H54 (cell line): ENCODE results near the gene SLC36A1.

Experiments used
- DNase-seq: peaks from one replicate; pipeline ENCODE4 v3.0.0; 2011; ENCODE audit warnings: low spot score, mixed read lengths; ENCODE audit not compliant: insufficient read length
- FAIRE-seq: peaks from 3 replicates; lab custom pipeline; 2011; peaks lifted over from hg19 to GRCh38; lab: Jason Lieb, UNC
- POLR2A ChIP-seq: IDR thresholded peaks from 2 replicates; pipeline ENCODE4 v1.6.1; 2011; ENCODE audit warnings: low read depth, mild to moderate bottlenecking, low read length

Gene SLC36A1

DNA sequence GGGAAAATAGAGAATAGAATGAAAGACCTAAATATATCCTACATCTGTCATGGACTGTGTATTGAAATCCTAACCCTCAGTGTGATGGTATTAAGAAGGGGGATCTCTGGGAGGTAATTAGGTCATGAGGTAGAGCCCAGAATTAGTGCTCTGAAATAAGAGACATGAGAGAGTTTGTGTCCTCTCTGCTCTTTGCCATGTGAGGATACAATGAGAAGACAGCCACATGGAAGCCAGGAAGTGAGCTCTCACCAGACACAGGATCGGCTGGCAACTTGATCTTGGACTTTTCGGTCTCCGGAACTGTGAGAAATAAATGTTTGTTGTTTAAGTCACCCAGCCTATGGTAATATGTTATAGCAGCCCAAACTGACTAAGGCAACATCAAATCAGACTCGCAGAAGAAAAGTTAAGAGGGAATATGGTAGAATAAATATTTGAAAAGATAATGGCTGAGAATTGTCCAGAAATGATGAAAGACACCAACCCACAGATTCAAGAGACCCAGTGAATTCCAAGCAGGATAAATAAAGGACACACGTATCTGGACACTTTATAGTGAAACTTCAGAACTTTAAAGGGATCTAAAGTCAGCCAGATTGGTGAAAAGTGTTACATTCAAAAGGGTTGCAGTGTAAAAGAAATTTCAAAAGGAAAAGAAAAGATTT, 12.7 kb upstream of the SLC36A1 start:
- DNase-seq = no peak
- no peak for FAIRE-seq
- no peak for TF ChIP-seq POLR2A

GRCh38 chr5:151448038-151448985, 909 bp downstream of the SLC36A1 start:
- TF ChIP-seq POLR2A = no peak
- FAIRE-seq = no peak
- no peak for DNase-seq

DNA sequence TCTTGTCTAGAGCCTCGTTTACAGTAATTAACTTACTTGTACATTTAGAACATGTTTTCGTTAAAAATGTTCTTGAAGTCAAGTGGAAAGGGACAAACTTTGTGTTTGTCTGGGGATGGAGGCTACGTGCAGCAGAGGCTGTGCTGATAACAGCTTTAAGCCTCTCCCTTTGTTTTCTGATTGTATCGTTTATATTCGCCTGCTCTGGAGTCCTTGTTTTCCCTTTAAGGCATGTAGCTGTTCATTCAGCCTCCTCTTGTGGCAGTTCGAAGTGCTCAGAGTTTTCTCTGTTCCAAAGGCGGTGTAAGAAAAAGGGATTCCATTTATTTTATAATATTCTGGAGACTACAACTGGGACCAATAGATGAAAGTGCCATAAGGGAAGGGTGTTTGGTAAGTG, 1.9 kb downstream of the SLC36A1 start:
- FAIRE-seq = no peak
- DNase-seq = no peak
- no peak for TF ChIP-seq POLR2A

DNA sequence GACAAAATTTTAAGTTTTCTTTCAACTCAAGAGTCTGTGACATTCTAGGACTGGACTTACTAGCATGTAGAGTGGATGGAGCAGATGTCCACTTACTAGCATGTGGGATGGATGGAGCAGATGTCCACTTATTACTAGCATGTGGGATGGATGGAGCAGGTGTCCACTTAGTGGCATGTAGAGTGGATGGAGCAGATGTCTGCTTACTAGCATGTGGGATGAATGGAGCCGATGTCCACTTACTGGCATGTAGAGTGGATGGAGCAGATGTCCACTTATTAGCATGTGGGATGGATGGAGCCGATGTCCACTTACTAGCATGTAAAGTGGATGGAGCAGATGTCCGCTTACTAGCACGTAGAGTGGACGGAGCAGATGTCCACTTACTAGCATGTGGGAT, 2.4 kb downstream of the SLC36A1 start:
- no peak for TF ChIP-seq POLR2A
- FAIRE-seq = no peak
- DNase-seq = no peak

DNA sequence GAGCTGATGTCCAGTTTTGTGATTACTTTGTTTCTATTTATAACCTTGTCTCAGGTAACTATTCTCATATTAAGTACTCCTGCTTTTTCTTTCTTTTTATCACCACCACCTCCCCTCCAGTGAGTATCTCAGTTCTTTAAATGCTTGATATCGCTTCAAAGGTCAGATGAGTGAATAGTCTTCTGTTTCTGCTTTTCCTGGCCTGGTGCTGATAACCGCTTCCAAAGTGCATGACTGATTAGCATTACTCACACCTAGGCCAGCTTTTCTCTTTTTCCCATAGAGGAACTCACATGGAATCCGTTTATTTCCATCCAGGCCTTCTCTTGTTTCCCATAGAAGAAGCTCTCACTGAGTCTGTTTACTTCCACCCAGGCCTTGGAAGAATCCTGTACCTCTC, 3.2 kb downstream of the SLC36A1 start:
- DNase-seq (no peak), FAIRE-seq (no peak)
- no peak for TF ChIP-seq POLR2A

GRCh38 chr5:151451626-151452520, 4.5 kb downstream of the SLC36A1 start:
- no peak for FAIRE-seq
- no peak for TF ChIP-seq POLR2A
- DNase-seq = peak; percentile 44

- TF ChIP-seq POLR2A = no peak
- FAIRE-seq (no peak), DNase-seq (no peak)
These were observed 6.8 kb downstream of the SLC36A1 start for GRCh38 chr5:151454166-151454565.

DNA sequence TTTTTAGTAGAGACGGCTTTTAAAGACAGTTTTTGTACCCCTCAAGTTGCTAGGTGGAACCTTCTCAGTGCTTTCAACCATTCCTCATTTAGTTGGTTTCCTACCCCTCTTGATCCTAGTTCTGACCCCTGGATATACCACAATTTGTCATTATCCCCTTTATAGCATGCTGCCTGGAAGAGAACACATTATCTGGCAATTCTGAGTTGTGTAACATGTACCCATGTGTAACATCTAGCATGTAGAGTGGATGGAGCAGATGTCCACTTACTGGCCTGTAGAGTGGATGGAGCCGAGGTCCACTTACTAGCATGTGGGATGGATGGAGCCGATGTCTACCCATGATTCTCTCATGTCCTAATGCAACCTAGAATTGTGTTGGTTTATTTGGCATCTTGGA, 7.5 kb downstream of the SLC36A1 start:
- DNase-seq (no peak), FAIRE-seq (no peak)
- no peak for TF ChIP-seq POLR2A

- FAIRE-seq (no peak), DNase-seq (no peak)
- TF ChIP-seq POLR2A = no peak
These were observed 9.0 kb downstream of the SLC36A1 start for GRCh38 chr5:151456321-151456940.

DNA sequence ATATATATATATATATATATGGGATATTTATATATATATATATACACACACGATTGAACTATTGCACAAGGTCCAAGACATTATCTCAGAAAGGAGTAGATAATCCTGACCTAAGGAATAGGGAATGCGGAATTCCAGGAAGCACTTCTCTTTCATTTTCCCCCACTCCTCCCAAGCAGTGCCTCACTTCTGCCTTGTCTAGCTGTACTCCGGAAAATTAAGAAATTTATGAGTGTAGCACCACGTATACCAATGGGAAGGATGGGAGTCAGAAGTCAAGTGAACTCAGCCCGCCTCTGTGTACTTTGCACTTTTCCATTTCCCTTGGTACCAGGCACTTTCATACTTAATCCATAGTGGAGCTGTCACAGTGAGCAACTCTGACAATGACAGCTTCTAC, 10.9 kb downstream of the SLC36A1 start:
- FAIRE-seq (no peak), DNase-seq (no peak)
- no peak for TF ChIP-seq POLR2A

GRCh38 chr5:151459680-151460324, 12.4 kb downstream of the SLC36A1 start:
- no peak for DNase-seq
- FAIRE-seq = no peak
- no peak for TF ChIP-seq POLR2A

- DNase-seq = no peak
- TF ChIP-seq POLR2A = no peak
- FAIRE-seq = no peak
These were observed 13.9 kb downstream of the SLC36A1 start for GRCh38 chr5:151461312-151461711.
